Measurements from ENCODE around the gene FOXP2.
"Not testable (repeated sequence)": the region's sequence is repeated elsewhere in the genome, so short reads cannot be mapped to it uniquely, and the experiment has no call there.

FOXP2 gene

DNA sequence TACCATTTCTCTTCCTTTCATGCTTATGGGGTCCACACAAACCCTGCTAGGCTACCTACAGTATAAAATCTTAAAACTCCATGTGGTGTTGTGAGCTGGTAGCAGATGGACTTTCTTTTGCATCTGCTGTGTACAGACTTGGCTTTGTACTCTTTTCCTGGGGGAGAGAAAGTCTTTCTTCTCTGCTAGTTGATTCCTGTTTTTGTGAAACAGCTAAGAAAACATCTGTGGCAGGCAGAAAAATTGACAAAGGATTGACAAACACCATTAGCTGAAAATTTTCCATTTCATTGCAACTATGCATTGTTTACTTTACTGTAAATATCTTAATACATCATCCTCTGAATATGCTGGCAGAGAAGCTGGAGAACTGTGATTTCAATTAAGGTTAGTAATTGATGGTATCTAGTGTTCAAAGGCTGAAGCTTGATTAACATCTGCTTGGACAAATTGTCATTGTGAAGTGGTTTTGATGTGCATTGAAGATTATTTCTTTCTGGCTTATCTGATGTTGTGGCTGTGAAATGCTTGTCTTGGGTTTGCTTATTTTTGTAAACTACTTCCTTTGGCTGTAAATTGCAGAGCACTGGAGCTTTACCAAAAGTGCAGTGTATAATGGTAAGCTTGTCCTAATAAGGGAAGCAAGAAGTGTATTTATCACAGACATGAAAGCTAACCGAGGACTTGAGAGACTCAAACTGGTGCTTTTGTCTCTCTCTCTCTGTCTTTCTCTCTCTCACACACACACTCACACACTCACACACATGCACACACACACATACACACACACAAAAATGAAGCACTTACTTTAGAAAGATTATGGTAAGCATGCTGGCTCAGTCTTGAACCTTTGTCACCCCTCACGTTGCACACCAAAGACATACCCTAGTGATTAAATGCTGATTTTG lies at the start of gene FOXP2:
FOXP2 (plus strand) TSS at position 660 of the 908 bp plus-strand sequence. CDS start 11,697 bp downstream, outside the sequence.
- no peak for DNase-seq (ENCODE audit: low read depth, low spot score)

- DNase-seq (ENCODE audit: low read depth, low spot score) = no peak
Observed at GRCh38 chr7:114365791-114366190, 48.8 kb upstream of the FOXP2 start.

GRCh38 chr7:114368492-114368891 lies 46.1 kb upstream of the FOXP2 start:
- DNase-seq (ENCODE audit: low read depth, low spot score) = no peak

DNA sequence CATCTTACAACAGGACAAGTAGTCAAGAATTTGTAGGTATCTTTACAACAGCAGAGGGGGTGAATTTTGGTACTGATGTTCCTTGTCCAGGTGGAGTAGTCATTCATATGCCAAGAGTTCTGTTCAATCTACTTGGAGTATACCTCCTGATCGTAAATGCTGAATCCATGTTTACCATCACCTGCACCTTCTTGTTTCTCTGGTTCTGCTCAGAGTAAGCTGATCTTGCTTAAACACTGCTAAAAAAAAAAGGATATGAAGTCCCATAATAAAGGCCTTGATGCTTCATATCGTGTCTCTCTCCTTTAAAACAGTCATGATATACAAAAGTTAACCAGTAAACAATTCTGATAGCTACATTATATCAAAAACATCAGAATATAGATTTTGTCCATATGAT lies 45.3 kb upstream of the FOXP2 start:
- no peak for DNase-seq (ENCODE audit: low read depth, low spot score)

DNA sequence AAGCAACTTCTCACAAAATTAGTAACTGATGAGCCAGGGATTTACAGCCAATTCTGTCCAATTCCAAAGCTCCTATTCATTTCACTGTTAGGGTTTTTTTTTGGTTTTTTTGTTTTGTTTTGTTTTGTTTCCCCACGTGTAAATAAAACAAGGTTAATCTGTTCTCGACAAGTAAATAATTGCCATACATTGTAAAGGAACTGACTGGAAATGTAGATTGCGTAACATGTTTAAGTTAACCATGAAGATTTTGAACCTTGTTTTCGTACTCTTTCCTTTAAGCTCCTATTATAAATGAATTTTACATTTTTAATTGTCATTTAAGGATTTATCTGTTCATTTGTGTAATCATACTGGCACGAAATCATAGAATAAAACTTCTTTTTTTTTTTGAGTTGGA lies 42.0 kb upstream of the FOXP2 start:
- no peak for DNase-seq (ENCODE audit: low read depth, low spot score)

DNA sequence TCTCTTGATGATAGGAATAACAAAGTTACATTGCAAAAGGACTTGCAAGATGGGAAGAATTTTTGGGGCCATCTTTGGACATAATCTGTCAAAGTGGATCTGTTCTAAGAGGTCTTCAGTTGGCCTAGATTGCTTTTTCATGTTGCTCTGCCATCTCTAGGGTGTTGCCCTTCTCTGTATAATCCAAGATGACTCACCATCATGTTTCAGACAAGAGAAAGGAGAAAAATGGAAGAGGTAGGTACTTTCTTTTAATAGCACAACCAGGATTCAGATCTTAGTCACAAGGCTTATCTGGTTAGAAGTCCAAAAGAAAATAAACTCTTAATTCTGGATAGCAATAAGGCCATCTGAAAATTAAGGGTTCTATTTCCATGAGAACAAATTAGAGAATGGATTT lies 38.7 kb upstream of the FOXP2 start:
- no peak for DNase-seq (ENCODE audit: low read depth, low spot score)

DNA sequence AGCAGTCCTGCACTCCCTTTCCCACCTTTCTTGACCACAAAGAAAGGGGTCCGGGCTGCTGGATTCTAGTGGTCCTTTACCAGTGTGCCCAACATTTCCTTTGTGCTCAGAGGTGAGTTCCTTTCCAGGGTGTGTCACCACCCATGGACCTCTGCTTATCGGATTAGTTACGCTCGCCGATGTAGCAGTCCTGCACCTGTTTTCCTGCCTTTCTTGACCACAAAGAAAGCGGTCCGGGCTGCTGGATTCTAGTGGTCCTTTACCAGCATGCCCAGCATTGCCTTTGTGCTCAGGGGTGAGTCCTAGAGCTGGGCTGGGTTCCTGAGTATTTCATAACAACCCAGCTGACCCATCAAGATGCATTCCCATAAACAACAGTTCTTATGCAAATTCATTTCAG lies 30.7 kb upstream of the FOXP2 start:
- not testable (repeated sequence) for DNase-seq (ENCODE audit: low read depth, low spot score)

- not testable (repeated sequence) for DNase-seq (ENCODE audit: low read depth, low spot score)
Observed at GRCh38 chr7:114384346-114384745, 30.3 kb upstream of the FOXP2 start.

GRCh38 chr7:114388021-114388420 lies 26.6 kb upstream of the FOXP2 start:
- no peak for DNase-seq (ENCODE audit: low read depth, low spot score)

GRCh38 chr7:114392686-114393085 lies 21.9 kb upstream of the FOXP2 start:
- no peak for DNase-seq (ENCODE audit: low read depth, low spot score)

GRCh38 chr7:114402876-114403635 lies 11.6 kb upstream of the FOXP2 start:
- no peak for DNase-seq (ENCODE audit: low read depth, low spot score)

GRCh38 chr7:114405427-114405826 lies 9.2 kb upstream of the FOXP2 start:
- no peak for DNase-seq (ENCODE audit: low read depth, low spot score)

DNA sequence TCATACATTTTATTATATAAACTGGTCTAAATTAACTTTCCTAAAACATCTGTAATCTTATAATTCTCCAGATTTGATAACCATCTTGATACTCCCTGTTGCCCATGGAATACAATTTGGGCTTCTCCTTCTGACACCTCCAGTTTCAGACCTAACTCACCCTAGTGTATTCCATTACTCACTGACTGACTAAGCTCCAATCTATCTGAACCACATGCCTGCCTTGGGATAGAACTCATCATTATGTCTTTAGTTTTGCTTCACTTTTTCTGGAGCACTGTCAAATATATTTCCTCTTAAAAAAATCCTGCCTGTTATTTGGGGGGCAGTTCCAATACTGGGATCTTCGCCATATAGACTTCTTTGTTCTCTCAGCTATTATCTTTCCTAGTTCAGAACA lies 4.9 kb upstream of the FOXP2 start:
- no peak for DNase-seq (ENCODE audit: low read depth, low spot score)

- DNase-seq (ENCODE audit: low read depth, low spot score) = no peak
Observed at GRCh38 chr7:114412548-114412947, 2.1 kb upstream of the FOXP2 start.

GRCh38 chr7:114413761-114414155 lies 857 bp upstream of the FOXP2 start:
- DNase-seq (ENCODE audit: low read depth, low spot score) = no peak

DNA sequence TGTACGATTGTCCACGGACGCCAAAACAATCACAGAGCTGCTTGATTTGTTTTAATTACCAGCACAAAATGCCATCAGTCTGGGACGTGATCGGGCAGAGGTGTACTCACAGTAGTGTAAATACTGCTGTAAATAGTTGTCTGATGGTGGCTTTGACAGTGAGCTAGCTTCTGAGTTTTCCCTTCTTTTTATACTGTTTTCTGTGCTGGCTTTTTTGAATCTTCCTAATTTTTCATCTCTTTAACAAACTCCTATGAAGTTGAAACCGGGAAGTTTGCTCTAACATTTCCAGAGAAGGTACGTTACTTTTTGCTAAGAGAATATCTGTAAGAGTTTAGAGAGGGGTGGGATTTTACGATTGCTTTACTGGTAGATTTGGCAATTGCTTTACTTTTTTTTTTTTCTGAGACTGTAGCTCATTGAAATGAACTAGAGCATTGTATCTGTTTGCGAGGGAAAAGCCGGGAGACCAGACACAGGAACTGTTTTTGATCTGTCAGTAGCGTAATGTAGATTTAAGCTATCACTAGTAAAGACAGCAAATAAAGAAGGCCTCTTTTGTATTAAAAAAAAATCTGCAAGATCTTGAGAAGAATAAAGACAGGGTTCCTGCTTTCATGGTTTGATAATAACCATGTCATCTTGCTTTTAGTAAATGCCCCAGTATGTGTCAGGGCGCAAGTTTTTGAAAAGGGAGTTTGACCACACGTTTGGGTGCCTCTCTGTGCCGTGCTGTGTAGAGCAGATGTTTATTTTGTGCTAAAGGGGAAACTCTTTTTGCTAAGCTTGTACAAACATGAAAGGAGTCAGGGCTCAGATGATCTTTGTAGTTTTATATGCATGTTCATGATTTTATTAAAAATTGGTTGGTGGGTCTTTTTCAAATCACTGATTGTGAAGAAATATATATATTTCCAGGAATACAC lies 712 bp downstream of the FOXP2 start:
- peak; percentile 1 for DNase-seq (ENCODE audit: low read depth, low spot score)

- no peak for DNase-seq (ENCODE audit: low read depth, low spot score)
Observed at GRCh38 chr7:114416129-114416990, 1.7 kb downstream of the FOXP2 start.

- no peak for DNase-seq (ENCODE audit: low read depth, low spot score)
Observed at GRCh38 chr7:114417290-114417689, 2.7 kb downstream of the FOXP2 start.

DNA sequence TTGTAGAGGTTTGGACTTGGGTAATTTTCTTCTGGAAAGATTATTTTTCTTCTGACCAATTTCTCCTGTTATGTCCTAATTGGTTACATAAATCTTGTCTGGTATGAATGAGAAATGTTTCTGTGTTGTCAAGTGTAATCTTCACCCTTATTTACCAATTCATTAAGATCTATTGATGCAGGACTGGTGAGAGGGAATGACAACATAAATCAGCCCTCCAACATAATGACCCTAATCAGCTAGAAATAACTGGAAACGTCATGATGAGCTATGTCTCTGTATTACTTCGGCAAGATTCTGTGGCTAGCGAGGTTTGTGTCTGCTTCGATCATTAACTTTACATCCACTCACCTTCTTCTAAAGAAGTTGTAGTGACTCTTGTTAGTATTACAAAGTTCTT lies 3.5 kb downstream of the FOXP2 start:
- DNase-seq (ENCODE audit: low read depth, low spot score) = no peak

DNA sequence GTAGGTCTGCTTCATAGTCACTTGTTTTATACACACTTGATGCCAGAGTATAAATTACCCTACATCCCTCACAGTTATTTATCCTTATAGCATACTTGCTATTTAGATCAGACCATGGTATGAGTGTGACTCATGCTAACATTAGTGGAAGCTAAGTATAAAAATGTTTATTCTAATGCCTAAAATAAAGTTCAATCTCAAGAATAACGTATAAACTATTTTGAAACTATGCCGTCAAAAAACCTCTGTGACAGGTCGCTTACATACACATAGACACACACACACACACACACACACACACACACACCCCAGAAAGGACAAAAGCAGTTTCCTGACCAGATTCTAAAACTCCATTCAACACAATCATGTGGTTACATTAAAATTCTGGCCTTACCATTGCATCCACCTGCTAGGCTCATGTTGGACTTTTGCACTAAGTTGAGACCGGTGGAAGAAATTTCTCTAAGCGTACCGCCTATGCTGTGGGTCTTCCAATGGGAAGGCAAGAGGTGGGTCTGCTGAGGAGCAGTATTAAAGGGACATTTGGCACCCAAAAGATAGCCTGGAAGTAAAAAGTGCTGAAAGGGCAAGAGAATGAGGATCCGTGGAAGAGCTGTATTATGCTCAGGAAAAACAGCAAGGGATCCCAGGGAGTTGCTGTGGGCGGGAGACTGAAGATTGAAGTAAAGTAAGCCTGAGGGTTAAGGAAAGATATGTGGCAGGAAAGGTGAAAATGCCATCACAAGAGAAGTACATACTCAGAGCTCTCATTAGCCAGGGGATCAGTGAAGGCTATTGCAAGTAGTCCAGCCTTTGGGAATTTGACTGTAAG lies 5.0 kb downstream of the FOXP2 start:
- DNase-seq (ENCODE audit: low read depth, low spot score) = peak; percentile 7

Measured in ELF-1 (cell line).